Left forelimb (tissue), 1 donor: Measurements from ENCODE around the gene CNNM2.
A peak's percentile ranks its signal among the peaks of the same experiment; 100 is the strongest.

Experiments
- DNase-seq: peaks from one replicate; pipeline ENCODE4 v3.0.0-alpha.2; 2018; ENCODE audit warnings: low spot score

CNNM2 gene

DNA sequence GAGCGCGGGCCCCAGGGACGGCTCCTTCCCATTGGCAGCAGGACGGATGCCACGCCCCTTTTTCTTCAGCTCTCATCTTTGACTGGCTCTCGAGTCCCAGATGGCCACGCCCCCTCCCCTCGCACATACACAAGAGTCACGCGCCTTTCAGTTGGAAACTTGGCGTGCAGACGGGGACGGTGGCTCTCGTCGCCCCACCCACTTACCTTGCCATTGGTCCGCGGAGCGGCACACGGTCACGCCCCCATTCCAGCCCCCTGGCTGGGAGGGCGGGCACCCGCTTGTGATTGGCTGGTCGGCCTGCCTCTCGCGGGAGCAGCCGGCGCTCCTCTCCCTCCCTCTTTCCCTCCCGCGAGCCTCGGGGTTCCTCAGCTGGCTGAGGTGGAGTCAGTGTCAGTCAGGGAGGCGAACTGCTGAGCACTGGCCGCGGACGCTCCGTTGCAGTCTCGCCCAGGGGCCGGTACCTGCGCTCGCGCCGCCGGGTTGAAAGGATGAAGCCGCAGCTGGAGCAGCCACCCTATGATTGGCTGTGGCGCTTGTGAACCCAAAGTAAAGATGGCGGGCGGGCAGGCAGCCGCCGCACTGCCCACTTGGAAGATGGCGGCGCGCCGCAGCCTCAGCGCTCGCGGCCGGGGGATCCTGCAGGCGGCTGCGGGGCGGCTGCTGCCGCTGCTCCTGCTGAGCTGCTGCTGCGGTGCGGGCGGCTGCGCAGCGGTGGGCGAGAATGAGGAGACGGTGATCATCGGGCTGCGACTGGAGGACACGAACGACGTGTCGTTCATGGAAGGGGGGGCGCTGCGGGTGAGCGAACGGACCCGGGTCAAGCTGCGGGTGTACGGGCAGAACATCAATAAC lies at the start of gene CNNM2:
Gene CNNM2, plus strand, starts transcription at position 333 of the 855 bp plus-strand sequence. Its CDS starts 187 bp downstream, at position 520.
- peak; percentile 99 for DNase-seq

DNA sequence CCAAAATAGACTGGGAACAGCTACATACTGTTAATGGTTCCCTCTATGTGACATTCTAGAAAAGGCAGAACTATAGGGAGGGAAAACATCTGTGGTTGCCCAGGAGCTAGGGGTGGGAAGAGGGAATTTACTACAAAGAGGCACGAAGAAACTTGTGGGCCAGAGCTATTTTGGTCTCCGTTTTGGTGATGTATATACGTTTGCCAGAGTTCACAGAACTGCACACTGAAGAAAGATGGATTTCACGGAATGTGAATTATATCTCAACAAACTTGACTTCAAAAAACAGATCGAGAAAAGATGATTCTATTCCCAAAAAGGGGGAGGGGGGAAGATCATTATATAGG lies 49.2 kb upstream of the CNNM2 start:
- DNase-seq = no peak

DNA sequence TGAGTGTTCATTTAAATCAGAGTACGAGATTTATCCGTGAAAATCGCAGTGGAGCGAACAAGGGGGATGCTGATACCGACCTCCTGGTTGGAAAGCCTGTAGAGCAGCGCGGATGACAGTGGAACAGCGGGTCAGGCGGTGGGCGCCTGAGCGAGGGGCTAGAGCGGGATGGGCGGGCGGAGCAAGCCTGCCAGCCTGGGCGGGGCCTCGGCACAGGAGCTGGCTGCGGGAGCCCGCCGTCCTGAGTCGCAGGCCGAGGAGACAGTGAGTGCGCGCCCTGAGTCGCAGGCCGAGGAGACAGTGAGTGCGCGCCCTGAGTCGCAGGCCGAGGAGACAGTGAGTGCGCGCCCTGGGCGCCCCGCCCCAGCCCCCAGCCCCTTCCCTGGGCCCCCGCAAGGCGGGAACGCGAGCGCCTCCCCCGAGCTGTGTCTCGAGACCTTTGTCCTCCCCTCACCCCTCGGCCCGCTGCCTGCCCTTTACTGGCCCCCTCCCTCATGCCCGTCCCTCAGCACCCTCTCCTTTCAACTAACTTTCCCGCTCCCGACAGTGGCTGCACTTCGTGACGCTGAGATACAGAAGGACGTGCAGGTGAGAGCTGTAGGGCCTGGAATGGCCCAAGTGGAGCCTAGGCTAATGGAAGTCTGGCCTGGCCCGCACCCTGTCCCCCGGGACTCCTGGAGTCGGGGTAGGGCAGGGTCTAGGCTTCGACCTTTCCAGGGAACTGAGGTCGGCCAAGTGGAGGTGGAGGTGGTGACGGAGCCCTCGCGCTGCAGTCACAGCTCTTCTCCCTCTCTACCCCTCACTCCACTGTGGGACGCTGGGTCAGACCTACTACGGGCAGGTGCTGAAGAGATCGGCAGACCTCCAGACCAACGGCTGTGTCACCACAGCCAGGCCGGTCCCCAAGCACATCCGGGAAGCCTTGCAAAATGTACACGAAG lies 48.6 kb upstream of the CNNM2 start, which contains the start of gene AS3MT:
Gene AS3MT, plus strand, starts transcription at position 213 of the 941 bp plus-strand sequence. Its CDS starts 123 bp downstream, at position 336.
- DNase-seq = peak; percentile 78

DNA sequence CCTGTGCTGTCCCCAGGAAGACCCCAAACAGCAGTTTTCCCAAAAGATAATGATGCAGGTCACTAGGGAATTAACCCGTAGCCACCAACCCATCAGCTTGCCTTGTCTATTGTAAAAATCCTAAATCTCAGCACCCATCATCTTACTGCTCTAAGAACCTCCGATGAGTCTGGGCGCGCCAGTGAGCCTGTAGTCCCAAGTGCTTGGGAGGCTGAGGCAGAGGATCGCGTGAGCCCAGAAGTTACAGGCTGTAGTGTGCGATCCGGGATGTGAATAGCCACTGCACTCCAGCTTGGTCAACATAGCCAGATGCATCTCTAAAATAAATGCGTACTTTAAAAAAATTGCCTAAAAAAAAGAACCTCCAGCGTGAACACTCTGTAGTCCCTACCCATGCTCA lies 47.9 kb upstream of the CNNM2 start:
- DNase-seq = no peak

DNA sequence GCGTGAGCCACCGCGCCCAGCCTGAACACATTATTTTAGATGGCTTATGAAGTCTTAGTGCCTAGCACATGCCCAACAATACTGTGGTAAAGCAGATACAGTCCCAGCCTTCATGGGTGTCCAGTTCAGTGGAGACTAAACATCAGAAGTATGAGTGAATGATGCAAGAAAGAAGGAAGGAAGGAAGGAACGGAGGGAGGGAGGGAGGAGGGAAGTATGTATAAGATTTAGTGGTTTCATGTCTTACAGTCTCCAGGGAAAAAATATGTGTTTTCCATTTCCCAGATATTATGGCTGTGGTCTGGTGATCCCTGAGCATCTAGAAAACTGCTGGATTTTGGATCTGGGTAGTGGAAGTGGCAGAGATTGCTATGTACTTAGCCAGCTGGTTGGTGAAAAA lies 45.9 kb upstream of the CNNM2 start:
- DNase-seq = no peak

DNA sequence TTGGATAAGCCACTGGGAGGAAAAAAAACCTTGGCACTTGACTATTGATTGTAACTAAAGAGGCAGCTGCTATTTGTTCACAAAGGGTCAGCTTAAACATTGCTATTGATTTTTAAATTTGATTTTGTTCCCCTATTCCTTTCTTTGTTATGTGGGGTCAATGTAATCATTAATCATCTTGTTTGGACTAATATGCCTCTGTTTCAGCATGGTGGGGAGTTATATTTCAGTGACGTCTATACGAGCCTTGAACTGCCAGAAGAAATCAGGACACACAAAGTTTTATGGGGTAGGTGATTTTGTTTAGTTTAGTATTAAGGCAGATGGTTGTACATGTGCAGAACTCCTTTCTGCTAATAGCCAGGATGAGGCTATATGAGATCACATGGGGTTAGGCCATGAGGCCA lies 41.3 kb upstream of the CNNM2 start:
- DNase-seq = no peak

DNA sequence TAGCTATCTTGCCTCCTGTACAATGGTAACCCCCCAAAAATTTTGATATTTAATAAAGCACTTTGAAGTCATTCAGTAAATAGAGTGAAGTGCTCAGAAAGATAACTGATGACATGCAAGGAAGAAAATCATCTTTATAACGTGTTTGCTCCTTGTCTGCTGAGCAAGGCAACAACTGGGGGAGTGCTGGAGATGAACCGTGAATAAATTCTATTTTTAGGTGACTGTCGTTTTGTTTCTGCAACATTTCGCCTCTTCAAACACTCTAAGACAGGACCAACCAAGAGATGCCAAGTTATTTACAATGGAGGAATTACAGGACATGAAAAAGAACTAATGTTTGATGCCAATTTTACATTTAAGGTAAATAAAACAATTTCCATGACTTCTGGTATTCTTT lies 39.5 kb upstream of the CNNM2 start:
- DNase-seq = no peak

DNA sequence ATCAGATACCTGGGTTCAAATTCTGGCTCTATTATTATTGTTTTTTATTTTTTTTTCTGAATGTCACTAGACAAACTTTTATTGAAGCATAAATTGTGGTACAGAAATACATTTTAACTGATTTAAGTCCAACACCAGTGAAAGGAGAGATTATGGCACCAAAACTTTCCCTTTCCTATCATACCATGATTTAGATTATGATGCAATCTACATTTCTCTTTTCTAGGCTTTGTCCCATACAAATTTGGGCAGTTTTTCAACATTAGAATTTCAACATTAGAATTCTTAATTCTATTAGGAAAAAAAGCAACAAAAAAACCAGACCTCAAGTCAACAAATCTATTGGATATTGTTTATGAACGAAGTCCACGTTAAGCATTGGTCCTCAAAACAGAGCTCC lies 37.8 kb upstream of the CNNM2 start:
- DNase-seq = no peak

DNA sequence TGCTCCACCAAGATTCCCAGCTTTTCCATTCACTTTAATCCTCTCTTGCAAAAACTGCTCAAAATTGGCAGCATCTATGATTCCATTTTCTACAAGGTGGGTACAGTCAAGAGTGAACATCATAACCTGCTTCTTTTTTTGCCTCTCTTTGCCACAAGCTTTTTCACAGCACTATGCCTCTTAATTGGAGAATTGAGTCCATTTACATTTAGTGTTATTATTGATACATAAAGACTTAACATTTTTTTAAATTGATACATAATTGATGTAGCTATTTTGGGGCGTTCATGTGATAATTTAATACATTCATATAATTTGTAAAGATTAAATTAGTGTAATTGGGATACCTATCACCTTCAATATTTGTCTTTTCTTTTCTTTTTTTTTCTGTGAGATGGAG lies 30.0 kb upstream of the CNNM2 start:
- DNase-seq = no peak

DNA sequence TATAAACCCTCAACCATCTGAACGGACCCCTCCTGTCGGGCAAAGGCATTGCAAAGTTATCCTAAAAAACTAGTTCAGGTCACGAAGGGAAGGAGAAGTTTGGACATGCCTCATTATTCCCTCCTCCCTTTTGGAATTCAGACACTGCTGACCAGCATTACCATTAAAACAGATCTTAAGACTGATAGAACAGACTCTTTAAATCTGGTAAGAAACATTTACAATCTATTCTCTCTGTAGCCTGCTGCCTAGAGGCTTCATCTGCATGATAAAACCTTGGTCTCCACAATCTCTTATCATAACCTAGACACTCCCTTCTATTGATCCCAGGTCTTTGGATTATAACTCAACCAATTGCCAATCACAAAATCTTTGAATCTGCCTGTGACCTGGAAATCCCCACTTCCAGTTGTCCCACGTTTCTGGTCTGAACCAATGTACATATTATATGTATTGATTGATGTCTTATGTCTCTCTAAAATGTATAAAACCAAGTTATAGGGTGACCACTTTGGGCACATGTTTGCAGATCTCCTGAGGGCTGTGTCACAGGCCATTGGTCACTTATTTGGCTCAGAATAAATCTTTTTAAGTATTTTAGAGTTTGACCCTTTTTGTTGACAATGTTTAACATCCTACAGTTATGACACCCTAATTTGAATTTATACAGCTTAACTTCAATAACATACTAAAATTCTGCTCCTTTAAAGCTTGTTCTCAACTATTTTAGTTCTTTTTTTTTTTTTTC lies 23.5 kb upstream of the CNNM2 start:
- DNase-seq = no peak

DNA sequence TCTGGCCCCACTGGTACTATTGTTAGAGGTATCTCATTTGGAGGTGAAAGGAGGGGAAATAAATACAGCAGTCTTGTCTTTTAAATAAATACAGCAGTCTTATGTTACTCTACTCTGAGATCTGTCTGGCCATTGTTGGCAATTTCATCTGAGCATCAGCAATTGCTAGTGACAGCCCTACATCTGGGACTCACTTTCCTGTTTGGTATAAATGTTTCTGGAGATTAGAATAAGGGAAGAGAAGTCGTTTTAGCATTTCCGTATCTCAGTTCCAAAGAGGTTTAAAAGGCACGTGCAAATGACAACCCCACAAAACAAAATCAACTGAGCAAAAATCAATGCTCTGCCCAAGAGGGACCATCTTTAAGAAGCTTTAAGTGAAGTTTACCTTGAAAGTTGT lies 18.1 kb upstream of the CNNM2 start:
- no peak for DNase-seq

DNA sequence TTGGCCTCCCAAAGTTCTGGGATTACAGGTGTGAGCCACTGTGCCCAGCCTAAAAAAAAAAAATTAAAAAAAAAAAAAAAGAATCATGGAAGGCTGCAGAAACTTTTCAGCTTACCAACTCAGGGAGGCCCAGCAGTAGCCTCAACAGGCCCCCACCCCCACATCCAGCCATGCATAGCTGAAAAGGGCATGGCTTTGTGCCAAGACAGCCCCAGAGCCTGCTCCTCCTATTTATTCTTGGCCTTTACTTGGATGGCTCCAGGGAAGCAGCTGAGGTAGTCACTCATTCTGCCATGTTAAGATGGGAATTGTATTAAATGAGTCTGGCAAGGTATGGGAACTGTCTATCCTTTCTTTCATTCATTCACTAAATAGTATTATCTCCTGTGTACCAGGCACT lies 13.7 kb upstream of the CNNM2 start:
- no peak for DNase-seq

DNA sequence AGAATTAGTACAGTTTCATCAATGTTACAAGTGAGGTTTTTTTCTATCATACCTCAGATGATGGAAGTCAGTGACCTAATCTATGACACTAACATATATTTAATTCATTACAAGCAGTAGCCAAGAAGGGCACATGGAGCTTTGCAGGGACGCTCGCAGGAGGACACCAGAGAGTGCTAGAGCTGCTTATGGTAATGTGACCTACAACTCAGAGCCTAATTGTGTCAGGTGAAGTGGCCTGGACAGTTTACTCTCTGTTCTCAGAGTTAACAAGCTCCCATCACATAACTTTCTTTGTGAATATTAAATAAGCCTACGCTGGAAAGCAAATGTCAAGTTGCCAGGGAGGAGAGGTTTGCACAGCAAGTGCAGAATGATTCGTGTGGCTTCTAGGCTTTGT lies 11.6 kb upstream of the CNNM2 start:
- DNase-seq = no peak

DNA sequence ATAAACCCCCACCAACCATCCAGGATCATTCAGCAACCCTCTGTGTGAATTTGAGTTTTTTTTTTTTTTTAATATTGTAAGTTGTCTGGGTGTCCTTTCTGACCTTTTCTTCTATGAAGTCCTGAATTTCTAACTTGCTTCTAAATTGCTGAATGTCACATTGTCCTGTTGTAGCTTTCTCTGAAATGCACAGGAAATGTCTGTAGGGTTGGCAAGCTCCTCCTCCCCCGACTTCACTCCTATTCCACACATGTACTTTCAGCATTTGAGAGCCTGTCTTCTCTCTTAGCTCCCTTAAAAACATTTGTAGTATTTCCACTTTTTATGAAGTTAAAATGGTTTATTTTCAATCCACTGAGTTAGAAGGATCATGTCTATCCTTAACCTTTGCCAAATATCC lies 3.3 kb upstream of the CNNM2 start:
- no peak for DNase-seq

DNA sequence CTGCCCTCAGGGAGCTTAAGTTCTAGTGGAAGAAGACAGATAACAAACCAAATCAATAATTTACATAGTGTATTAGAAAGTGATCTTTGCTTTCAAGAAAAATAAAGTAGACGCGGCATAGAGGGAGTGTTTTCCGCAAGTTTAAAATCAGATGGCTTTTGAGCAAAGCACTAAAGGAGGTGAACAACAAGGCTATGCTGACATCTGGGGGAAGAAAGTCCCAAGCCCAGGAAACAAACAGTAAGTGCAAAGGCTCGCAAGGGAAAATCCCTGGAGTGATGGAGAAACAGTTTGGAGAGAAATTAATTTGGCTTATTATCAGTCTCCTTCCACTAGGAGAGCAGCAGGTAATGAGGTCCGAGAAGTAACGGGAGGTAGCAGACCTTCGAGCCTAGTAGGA lies 1.9 kb upstream of the CNNM2 start:
- DNase-seq = no peak

DNA sequence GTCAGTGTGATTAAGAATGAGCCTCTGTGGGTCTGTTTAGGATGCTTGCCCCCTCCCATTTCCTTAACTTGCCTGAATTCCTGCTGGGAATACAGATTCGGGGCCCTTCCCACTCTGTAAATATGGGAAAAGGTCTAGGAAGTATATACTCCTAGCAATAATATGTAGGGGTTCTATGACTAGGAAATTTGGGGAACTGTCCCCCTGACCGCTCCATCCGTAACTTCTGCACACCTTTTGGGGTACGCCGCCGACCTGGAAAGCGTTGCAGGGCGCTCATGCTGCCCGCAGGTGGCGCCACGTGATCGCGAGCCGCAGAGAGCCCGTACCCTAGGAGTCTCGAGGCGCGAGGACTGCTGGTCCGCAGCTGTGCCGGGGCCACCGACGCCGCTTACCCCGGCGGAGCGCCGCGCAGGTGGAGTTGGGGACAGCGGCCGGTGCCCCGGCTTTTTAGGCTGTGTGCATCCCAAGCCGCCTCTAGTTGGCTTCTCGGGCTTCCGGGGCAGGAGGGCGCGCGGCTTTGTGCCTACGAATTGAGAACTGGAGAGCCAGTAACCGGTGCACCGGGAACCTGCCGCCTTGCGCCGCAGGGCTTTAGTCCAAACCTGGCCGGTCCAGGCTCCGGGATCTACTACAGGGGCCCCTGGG lies 656 bp upstream of the CNNM2 start:
- DNase-seq = peak; percentile 86

DNA sequence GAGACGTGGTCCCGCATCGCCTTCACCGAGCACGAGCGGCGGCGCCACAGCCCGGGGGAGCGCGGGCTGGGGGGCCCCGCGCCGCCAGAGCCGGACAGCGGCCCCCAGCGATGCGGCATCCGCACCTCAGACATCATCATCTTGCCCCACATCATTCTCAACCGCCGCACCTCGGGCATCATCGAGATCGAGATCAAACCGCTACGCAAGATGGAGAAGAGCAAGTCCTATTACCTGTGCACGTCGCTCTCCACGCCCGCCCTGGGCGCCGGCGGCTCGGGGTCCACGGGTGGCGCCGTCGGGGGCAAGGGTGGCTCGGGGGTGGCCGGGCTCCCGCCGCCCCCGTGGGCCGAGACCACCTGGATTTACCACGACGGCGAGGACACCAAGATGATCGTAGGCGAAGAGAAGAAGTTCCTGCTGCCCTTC lies 737 bp downstream of the CNNM2 start:
- peak; percentile 66 for DNase-seq

DNA sequence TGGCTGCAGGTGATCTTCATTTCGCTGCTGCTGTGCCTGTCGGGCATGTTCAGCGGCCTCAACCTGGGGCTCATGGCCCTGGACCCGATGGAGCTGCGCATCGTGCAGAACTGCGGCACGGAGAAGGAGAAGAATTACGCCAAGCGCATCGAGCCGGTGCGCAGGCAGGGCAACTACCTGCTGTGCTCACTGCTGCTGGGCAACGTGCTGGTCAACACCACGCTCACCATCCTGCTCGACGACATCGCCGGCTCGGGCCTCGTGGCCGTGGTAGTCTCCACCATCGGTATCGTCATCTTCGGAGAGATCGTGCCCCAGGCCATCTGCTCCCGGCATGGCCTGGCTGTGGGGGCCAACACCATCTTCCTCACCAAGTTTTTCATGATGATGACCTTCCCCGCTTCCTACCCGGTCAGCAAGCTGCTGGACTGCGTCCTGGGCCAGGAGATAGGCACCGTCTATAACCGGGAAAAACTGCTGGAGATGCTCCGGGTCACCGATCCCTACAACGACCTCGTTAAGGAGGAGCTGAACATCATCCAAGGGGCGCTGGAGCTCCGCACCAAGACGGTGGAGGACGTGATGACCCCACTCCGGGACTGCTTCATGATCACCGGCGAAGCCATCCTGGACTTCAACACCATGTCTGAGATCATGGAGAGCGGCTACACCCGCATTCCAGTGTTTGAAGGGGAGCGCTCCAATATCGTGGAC lies 1.3 kb downstream of the CNNM2 start:
- DNase-seq = peak; percentile 67

DNA sequence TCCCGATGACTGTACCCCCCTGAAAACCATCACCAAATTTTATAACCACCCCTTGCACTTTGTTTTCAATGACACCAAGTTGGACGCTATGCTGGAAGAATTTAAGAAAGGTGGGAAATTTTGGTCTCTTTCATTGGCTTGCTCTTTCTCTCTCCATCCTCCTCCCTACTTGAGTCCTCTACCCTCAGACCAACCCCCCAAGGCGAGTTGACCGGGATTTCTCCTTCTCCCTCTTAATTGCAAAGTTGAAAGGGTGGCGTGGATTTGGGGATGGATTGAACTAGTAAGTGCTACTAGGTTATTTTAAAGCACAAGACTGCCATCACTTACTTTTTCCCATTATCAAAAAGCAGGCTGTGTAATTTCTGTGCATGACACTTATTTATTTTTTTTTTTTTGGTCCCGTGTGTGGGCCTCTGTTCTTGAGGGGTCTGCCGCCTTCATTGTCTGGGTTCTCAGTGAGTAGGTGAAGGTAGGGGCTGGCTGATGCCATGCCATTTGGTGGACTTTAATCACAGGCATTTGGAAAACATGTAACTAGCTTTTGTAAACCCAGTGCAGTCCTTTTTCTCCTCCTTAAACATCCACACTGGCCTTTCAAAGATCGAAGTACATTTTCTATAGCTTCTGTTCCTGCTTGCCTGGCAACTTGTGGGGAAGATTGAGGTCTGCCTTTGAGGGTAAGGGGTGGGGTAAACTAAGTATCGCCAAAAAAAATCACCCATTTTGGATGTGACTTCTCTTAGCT lies 2.1 kb downstream of the CNNM2 start:
- DNase-seq = no peak

DNA sequence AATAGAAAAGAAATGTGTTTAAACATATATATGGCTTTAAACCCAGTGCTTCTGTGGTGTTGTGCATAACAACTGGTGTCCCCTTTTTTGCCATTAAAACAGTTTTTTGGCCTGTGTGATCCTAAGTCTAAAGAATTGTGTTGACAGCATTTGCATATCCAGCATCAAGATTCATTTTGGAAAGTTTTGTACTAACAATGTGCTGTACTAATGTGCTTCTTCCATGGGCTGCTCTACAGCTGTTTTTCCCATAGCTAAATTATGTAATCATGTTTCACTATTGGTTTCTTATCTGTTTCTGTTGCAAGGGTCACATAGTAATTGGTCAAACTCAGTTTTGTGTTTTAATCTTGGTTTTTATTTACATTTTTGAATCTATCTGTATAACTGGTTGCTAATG lies 5.5 kb downstream of the CNNM2 start:
- no peak for DNase-seq
